Ammon's horn (tissue), 1 donor: ENCODE results near the gene LCN12.

Experiments used
- DNase-seq: peaks from one replicate; pipeline ENCODE4 v3.0.0-alpha.2; 2016; ENCODE audit warnings: low spot score

LCN12 gene, protein sequence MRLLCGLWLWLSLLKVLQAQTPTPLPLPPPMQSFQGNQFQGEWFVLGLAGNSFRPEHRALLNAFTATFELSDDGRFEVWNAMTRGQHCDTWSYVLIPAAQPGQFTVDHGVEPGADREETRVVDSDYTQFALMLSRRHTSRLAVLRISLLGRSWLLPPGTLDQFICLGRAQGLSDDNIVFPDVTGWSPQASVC

DNA sequence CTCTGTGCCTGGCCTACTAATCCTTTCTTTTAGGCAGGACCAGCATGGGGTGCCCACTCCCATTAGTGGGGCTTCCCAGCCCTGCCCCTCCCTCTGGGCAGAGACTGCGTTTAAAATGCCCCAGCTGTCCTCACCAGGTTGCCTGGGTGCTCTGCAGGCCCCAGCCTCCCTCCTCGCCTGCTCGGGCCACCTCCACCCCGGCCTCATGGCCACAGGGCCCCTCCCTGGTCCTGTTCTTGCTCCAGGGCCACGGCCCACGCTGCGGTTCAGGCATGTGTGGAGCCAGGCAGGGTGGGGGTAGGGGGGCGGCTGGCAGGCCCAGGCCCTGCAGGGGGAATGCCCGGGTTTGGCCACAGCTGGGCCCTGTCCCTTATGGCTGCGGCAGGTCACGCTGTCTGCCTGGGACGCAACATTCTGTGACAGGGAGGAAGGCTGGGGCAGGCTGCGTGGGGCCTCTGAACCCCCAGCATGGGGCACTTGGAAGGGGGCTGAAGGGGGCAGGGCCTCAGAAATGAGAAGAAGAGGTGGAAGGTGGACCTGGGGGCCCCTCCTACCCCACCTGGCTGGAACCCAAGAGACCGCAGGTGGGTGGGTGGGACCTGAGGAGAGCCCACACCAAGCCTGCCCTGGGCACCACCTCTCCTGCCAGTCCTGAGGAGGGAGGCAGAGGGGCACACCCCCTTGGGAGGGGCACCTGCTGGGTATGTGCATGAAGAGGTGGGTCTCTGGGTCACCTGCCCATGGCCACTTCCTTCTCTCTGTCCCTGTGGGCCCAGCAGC, at the start of gene LCN12:
Gene LCN12 (plus strand): TSS at position 733 of the 780 bp plus-strand sequence. CDS start 55 bp downstream, outside the sequence.
- DNase-seq, result no peak

DNA sequence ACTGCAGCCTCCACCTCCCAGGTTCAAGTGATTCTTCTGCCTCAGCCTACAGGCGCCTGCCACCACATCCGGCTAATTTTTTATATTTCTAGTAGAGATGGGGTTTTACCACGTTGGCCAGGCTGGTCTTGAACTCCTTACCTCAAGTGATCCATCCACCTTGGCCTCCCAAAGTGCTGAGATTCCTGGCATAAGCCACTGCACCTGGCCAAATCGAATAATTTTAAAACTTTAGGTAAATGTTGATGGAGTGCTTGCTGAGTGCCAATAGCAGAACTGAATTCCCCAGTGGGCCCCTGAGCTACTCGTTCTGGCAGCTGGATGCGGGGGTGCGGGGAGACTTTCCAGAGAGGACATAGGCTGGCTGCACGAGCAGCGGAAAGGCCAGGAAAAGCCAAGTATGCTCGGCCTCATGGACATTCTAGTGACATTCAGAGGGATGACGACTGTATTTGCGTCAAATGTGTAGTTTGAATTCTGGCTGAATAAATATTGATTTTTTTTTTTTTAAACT, 49.0 kb upstream of the LCN12 start:
- DNase-seq, result no peak

DNA sequence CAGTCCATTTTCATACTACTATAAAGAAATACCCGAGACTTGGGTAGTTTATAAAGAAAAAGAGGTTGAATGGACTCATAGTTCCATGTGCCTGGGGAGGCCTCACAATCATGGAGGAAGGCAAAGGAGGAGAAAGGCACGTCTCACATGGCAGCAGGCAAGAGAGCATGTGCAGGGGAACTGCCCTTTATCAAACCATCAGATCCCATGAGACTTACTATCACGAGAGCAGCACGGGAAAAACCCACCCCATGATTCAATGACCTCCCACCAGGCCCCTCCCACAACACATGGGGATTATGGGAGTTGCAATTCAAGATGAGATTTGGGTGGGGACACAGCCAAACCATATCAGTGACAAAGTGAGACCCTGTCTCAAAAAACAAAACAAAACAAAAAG, 45.8 kb upstream of the LCN12 start:
- no peak for DNase-seq

DNA sequence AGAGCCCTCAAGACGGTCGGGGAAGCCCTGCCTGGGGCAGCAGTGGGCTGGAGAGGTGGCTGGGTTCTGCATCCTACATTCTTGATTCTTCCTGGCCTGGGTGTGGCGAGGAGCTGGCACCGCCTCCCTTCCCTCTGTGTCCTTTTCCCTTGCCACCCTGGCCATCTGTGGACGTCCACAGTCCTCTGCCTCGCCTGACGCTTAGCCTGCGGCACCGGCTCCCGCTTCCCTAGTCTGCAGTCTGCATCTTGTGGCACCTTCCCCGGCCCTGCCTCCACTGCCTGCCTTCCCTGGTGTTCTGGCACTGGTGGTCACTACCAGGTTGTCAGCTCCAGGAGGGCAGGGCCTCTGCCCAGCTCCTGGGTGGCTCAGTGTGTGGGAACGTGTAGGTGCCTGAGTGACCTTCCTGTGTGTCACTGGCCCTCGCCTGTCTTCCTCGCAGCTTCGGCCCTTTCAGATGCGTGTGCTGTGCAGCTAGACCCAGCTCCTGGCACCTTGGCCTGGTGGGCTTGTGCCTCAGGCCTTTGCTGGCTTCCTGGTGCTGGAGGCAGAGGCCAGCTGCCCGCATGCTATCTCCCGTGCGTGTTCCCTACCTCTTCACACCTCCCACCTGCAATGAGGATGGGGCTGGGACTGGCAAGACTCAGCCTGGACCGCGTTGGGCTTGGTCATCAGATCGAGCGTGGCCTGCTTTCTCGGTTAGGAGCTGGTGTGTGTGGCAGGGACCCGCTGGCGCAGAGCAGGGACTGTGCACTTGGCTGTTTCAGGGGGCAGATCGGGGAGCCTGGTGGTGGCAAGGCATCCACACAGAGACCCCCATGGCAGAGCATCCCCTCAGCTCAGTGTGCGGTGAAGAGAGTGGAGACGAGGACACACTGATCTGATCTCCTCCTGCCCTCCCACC, 44.8 kb upstream of the LCN12 start:
- no peak for DNase-seq

DNA sequence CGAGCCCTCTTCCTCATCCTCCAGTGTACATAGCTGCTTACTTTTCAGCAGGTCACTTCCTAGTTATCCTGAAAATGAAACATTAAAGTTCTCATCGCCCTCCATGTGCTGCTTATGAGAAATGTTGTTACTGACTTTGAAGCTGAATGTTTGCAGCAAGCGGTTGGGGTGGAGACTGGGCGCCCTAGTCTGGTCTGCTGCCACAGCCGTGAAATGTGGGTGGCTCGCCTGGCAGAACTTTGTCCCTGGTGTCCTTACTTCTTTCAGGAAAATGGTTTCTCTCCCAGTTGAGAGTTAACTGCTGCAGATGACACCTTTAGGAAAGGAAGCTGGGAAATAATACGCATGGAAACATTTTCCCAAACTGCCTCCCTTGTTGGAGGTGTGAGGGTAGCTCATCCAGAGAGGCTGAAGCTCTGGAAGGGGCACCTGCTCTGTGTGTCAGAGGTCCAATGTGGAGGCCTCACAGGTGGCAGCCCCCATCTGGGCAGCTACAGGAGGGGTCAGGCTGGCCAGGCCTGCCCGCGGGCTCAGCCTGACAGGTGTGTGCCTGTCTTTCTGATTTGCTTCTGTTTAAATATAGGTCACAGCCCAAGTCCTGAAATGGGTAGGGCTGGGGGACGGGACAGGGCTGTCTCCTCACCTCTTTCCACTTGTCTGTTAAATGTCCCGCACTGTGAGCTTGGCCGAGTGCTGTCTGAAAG, 41.7 kb upstream of the LCN12 start:
- no peak for DNase-seq

DNA sequence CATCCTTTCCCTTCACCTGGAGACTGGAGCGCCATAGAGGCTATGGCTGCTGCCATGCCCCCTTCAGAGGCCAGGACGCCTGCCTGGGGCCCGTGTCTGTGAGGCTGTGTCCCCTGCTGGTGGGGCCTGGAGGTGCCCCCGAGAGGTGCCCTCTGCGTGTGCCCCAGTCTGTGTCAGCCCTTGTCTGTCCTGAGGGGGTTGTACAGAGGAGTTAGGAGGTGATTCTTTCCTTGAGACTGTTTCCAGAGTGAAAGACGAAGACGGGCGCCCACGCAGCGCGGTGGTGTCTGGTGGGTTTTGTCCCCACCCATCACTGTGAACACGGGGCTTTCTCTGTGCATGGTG, 41.2 kb upstream of the LCN12 start:
- DNase-seq, result no peak

DNA sequence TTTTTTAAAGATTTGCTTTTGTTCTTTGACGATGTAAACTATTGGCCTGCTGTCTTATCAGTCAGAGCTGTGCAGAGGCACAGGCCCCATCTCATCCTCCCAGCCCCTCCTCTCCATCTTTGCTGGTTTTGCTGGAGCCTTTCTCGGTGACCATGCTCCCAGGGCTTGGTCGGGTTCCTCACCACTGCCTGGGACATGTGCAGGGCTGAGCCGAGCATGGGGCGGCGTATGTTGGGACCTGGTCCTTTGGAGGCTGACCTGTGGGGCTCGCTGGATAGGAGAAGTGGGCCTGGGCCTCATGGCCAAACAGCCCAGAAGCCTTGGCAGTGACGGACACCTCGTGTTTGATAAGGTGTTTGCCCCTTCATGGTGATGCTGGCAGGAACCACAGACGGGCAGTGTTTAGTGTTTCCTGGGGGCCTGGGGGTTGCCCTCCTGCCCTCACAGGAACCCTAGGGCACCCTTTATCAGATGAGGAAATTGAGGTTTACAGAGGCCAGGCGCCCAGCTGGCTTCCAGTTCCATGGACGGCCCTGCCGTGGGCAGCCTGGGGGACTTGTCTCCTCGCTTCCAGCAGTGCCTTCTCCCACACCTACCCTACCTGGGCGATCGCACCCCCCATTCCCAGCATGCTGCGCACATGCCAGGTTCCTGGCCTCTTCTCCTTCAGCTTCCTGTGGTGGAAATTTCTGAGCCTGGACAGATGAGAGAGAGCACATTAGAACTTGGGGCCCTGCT, 38.2 kb upstream of the LCN12 start:
- DNase-seq, result no peak

DNA sequence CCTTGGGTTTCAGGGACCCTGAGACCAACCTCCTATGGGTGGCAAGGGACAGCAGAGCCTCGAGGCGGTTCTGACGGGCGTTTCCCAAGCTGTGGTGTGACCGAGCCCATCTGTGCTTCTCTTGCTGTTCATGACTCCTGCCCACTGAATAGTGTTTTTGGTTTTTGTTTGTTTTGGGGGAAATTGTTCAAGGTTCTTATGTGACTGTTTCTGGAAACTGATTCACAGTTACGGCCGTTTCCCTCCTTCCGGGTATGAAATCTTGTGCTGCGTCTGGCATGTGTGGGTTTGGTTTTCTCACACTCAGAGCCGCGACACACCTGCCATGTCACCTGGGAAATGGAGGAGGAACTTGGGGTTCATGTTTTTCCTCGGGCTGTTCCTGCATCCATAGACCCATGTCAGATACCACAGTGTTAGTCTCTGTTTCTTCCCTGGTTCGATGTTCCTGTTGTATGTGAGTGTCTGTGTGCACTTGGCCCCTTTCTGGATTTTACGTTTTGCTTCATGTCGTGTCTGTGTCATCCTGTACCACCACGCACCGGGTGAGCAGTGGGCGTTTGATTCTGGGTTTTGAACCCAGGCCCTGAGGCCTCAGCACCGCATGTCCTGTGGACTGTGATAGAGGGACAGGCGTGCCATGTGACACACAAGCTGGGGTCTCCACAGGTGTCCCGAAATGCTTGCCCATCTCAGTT, 36.3 kb upstream of the LCN12 start:
- DNase-seq, result no peak

DNA sequence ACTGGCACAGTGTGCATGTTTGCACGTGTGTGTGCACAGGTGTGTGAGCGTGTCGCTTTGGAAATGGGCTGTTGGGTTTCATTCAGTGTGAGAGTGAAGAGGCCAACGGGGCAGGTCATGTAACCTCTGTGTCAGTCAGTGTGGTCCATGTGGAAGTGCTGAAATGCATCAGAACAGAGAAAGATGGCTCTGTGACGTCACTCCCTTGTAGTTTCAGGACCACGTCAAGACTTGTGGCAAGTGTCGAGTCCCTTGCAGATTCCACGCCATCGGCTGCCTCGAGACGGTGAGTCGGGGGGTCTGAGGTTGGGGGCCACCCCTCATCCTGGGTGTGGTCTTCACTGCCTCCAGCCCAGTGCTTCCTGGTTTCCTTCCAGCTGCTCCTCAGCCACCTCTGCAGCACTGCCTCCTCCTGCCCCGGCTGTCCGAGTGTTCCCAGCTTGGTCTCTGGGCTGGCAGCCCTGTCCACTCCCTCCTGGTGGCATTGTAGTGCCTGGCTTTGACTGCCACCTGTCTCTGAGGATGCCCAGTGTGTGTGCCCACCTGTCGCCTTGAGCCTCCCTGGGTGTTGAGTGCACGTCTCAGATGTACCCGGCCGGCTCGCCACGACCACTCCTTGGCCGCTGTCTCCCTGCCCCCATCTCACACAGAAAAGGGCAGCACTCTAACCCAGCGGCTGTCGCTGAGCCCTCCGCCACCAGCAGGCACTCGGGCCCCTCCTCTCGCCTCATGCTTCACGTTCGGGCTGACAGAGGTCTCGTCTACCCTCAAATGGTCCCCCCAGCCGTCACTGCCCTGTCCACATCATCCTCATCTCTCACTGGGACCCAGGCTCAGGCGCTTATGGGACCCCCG, 35.5 kb upstream of the LCN12 start:
- no peak for DNase-seq

DNA sequence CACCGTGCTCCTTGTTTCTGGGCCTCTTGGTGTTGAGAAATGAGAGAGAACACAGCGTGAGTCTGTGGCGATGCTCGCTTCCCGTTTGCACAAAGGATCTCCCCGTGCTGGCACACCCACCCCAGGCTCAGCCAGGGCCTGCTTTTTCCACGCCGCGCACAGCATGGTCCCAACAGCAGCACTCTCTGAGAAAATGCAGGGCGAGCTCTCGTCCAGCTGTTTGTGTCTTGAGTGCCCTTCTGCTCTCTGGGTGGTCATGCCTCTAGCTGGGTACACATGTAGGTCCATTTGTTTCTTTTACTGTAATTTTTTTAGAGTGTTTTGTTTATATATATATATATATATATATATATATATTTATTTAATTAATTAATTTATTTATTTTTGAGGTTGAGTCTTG, 34.2 kb upstream of the LCN12 start:
- DNase-seq, result no peak

DNA sequence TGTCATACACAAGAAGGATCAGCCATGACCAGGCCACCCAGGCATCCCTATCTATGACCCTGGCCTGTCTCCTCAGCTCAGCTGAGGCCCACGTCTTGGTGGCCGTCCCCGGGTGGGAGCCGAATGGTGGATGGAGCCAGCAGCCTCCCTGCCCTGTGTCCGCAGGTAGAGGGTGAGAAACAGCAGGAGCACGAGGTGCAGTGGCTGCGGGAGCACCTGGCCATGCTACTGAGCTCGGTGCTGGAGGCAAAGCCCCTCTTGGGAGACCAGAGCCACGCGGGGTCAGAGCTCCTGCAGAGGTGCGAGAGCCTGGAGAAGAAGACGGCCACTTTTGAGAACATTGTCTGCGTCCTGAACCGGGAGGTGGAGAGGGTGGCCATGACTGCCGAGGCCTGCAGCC, 32.0 kb upstream of the LCN12 start:
- no peak for DNase-seq

DNA sequence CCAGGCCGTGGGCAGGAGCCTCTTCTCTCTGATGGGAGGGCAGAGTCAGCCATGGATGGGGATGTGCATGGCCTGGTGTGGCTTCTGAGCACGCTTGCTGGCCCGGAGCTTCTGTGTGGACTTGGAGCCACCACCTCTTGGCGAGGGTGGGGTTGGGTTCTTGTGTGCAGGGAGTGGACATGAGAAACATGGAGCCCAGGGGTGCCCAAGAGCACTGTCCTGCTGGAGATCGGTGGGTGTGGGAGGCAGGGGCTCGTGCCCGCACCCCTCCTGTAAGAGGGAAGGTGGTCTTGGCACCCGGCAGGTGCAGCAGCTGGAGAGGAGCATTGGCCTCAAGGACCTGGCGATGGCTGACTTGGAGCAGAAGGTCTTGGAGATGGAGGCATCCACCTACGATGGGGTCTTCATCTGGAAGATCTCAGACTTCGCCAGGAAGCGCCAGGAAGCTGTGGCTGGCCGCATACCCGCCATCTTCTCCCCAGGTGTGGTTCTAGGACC, 31.3 kb upstream of the LCN12 start:
- no peak for DNase-seq

DNA sequence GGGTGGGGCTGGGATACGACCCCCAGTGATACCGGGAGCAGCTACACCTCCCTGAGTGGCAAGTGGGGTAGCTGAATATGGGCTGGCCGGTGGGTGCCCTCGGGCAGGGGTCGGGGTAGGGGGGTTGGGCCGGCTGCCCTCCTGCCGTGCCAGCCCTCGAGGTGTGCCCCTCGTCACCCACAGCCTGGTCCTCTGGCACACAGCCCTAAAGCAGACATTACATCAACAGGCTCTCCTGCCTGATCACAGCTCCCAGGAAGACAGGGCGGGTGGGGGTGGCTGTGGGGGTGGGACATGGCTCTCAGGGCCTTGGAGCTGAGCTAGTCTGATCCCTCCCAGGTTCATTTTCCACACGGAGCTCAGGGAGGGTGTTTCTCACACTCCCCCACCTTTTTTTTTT, 30.8 kb upstream of the LCN12 start:
- no peak for DNase-seq

DNA sequence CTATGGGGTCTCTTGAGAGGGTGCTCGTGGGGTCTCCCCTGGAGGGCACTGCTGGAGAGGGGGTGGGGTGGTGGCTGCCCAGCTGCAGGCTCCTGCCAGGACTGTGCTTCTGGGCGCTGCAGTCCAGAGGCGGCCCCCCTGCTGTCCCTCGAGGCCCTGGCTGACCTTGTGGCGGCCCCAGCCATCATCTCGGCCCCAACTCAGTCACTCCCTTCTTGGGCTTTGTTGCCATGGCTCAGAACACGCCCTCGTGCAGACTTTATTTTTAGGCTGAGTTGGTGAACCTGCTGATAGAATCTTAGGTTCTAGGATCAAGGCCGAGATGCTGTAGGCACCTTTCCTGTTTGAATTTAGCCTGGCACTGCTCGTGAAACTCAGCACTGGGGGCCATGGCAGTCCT, 30.4 kb upstream of the LCN12 start:
- DNase-seq, result no peak

DNA sequence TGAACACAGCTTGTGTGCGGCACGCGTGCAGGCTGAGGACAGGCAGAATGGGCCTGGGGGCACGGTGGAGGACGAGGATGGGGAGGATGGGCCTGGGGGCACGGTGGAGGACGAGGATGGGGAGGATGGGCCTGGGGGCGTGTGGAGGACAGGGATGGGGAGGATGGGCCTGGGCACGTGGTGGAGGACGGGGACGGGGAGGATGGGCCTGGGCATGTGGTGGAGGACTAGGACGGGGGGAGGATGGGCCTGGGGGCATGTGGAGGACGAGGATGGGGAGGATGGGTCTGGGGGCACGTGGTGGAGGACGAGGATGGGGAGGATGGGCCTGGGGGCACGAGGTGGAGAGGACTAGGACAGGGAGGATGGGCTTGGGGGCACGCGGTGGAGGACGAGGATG, 29.5 kb upstream of the LCN12 start:
- DNase-seq, result no peak

DNA sequence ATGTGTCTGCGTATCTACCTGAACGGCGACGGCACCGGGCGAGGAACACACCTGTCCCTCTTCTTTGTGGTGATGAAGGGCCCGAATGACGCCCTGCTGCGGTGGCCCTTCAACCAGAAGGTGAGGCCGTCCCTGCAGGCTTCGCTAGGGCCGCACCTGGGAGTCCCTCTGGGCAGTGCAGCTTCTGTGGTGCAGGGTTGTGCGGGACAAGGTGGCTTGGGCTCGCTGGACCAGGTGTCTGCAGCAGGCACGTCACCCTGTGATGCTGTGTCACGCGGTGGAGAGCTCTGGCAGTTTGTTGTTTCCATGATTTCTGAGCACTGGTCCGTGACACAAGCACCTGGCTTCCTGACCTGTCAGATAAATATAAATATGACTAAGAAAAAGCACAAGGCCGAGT, 28.2 kb upstream of the LCN12 start:
- no peak for DNase-seq

DNA sequence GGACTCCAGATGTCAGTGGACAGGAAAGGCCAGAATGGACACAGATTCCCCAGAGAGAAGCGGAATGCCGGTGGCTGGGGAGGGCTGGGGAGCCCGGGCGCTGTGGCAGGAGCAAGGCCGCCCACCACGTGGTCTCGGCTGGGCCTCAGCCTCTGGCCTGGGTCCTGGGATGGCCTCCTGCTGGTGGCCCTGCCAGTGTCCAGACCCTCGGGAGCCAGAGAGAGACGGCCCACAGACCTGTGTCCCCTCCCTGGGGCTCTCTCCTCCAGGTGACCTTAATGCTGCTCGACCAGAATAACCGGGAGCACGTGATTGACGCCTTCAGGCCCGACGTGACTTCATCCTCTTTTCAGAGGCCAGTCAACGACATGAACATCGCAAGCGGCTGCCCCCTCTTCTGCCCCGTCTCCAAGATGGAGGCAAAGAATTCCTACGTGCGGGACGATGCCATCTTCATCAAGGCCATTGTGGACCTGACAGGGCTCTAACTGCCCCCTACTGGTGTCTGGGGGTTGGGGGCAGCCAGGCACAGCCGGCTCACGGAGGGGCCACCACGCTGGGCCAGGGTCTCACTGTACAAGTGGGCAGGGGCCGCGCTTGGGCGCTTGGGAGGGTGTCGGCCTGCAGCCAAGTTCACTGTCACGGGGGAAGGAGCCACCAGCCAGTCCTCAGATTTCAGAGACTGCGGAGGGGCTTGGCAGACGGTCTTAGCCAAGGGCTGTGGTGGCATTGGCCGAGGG, 26.5 kb upstream of the LCN12 start:
- DNase-seq, result no peak

DNA sequence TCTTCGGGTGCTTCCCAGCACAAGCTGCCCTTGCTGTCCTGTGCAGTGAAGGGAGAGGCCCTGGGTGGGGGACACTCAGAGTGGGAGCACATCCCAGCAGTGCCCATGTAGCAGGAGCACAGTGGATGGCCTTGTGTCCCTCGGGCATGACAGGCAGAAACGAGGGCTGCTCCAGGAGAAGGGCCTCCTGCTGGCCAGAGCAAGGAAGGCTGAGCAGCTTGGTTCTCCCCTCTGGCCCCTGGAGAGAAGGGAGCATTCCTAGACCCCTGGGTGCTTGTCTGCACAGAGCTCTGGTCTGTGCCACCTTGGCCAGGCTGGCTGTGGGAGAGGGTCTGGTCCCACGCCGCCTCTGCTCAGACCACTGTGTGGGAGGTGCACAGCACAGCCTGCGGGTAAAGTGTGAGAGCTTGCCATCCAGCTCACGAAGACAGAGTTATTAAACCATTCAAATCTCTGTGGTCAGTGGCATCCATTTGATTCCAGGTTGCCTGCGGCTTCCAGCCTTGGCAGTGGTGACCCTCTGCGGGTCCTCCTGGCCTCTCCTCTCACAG, 25.8 kb upstream of the LCN12 start:
- DNase-seq, result no peak

DNA sequence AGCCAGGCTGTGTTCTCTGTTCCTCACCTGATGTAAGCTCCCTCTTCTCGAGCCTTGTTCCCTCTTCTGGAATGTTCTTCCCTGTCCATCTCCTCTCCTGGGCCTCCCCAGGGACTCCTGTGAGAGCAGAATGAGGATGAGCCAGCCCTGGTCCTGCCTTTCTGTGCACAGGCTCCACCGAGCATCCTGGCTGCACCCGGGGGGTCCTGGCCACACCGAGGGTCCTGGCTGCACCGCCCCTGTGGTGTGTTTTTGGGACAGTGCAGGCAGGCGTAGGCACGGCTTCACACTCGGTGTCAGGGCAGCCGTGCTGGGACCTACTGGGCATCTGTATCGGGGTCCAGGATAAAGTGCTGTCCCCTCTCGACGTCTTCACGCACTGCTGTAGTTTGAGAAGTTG, 25.3 kb upstream of the LCN12 start:
- no peak for DNase-seq
